Tibial artery (tissue), 4 donors: ENCODE data around the gene GAD2.

ENCODE experiments used
- DNase-seq, 2 donors: peaks; one replicate each; pipeline ENCODE4 v3.0.0-alpha.2; 2019
- H3K27ac ChIP-seq, 2 donors: fragments of 200-600 bp; sonication (generic) in 1 of 2; 1 replicate in 1 of 2; 2 replicates in 1 of 2; pipeline ENCODE4 v1.5.1; 2018 to 2019; ENCODE audit warnings: mild to moderate bottlenecking in 1 of 2
- H3K27me3 ChIP-seq, 2 donors: fragments of 200-600 bp; sonication (generic) in 1 of 2; one replicate each; pipeline versions ENCODE4 v1.5.1 to v1.6.0; 2016 to 2019
- H3K36me3 ChIP-seq, 3 donors: fragments of 200-600 bp; sonication (generic) in 2 of 3; one replicate each; pipeline ENCODE4 v1.5.1; 2016 to 2019; ENCODE audit warnings: mild to moderate bottlenecking in 2 of 3
- H3K4me1 ChIP-seq, 4 donors: fragments of 200-600 bp; sonication (generic) in 2 of 4; 1 replicate in 3 of 4; 2 replicates in 1 of 4; pipeline ENCODE4 v1.5.1; 2016 to 2019
- H3K4me3 ChIP-seq, 2 donors: fragments of 200-600 bp; sonication (generic) in 1 of 2; 1 replicate in 1 of 2; 2 replicates in 1 of 2; pipeline ENCODE4 v1.5.1; 2018 to 2019; ENCODE audit warnings: mild to moderate bottlenecking in 2 of 2
- H3K9me3 ChIP-seq, 3 donors: fragments of 200-600 bp; sonication (generic) in 1 of 3; one replicate each; pipeline ENCODE4 v1.5.1; 2016 to 2019
- CTCF ChIP-seq, 2 experiments: fragments of 200-600 bp in 1 of 2; fragments of 450-650 bp in 1 of 2; IDR thresholded peaks; one replicate each; pipeline ENCODE4 v1.5.1; 2017 to 2019; ENCODE audit warnings: antibody characterized with exemption in 2 of 2, mild to moderate bottlenecking in 1 of 2, moderate library complexity in 1 of 2
- intact Hi-C: fragments of 100-400 bp; cut with DNase I; formaldehyde crosslinking; loops from one replicate; pipeline ENCODE4 v1.15.0; 2023; ENCODE audit warnings: low total_unique reads

GAD2 gene

GRCh38 chr10:26327811-26328210, 111.2 kb downstream of the GAD2 start:
- intact Hi-C loops = no loop called here
- Histone ChIP-seq H3K27ac (no peak overlapping the region), H3K4me3 (no peak overlapping the region), H3K4me1 (no peaks in the 10 kb centered on the region), H3K27me3 (no peaks in the 10 kb centered on the region), H3K36me3 (no peaks in the 10 kb centered on the region), H3K9me3 (no peaks in the 10 kb centered on the region)
- no peak for TF ChIP-seq CTCF (IDR thresholded peaks at IDR 0.05)
- DNase-seq = no peak

GRCh38 chr10:26331371-26331770, 114.8 kb downstream of the GAD2 start:
- intact Hi-C loops = no loop called here
- no peak for DNase-seq
- no peak for TF ChIP-seq CTCF (IDR thresholded peaks at IDR 0.05)

GRCh38 chr10:26334232-26334931, 117.8 kb downstream of the GAD2 start:
- no peak for DNase-seq
- Histone ChIP-seq H3K4me3 (no peak overlapping the region), H3K27ac (no peak overlapping the region), H3K9me3 (peaks cover 0 to 7% (median 6%) of the 10 kb centered on the region in 3 donors), H3K27me3 (no peaks in the 10 kb centered on the region), H3K4me1 (no peaks in the 10 kb centered on the region), H3K36me3 (no peaks in the 10 kb centered on the region)
- TF ChIP-seq CTCF (IDR thresholded peaks at IDR 0.05) = no peak
- intact Hi-C loops = loop anchor here (2.0 kb wide), 1 partner anchor 220 kb away; no protein-coding TSS in a partner anchor

More at GRCh38 chr10:26331371-26331770, 114.8 kb downstream of the GAD2 start:
- H3K9me3 ChIP-seq = peaks cover 0 to 7% (median 6%) of the 10 kb centered on the region in 3 donors
- no peaks in the 10 kb centered on the region for H3K36me3 ChIP-seq
- H3K27ac ChIP-seq = no peak overlapping the region
- H3K4me3 ChIP-seq = no peak overlapping the region
- no peaks in the 10 kb centered on the region for H3K27me3 ChIP-seq
- H3K4me1 ChIP-seq = no peaks in the 10 kb centered on the region

GRCh38 chr10:26334932-26335573, 118.5 kb downstream of the GAD2 start:
- no peaks in the 10 kb centered on the region for H3K36me3 ChIP-seq
- intact Hi-C loops = loop anchor here (2.0 to 5.0 kb wide), 2 partner anchors 220 to 253 kb away; no protein-coding TSS in a partner anchor
- no peaks in the 10 kb centered on the region for H3K4me1 ChIP-seq
- no peak overlapping the region for H3K27ac ChIP-seq
- peak overlapping the region in 1 of 2 donors; percentile 16 for H3K4me3 ChIP-seq
- peaks cover 0 to 7% (median 6%) of the 10 kb centered on the region in 3 donors for H3K9me3 ChIP-seq
- TF ChIP-seq CTCF (IDR thresholded peaks at IDR 0.05) = peak; percentile 68 to 79
- H3K27me3 ChIP-seq = no peaks in the 10 kb centered on the region
- peak in 1 of 2 donors; percentile 34 for DNase-seq

GRCh38 chr10:26335574-26336093, 119.1 kb downstream of the GAD2 start:
- H3K4me3 ChIP-seq = peak overlapping the region in 1 of 2 donors; percentile 16
- no peaks in the 10 kb centered on the region for H3K36me3 ChIP-seq
- H3K27me3 ChIP-seq = no peaks in the 10 kb centered on the region
- peaks cover 0 to 7% (median 6%) of the 10 kb centered on the region in 3 donors for H3K9me3 ChIP-seq
- DNase-seq = no peak
- no peak overlapping the region for H3K27ac ChIP-seq
- no peaks in the 10 kb centered on the region for H3K4me1 ChIP-seq
- intact Hi-C loops = loop anchor here (2.0 to 5.0 kb wide), 2 partner anchors 219 to 253 kb away; no protein-coding TSS in a partner anchor
- no peak for TF ChIP-seq CTCF (IDR thresholded peaks at IDR 0.05)
